Liver (tissue), 9 donors: ENCODE data around the gene TMEM86B. TPM values are rescaled to one million over a fixed set of nuclear protein-coding genes. Genes with fewer than 3 reads are reported as not detected.

Source experiments
- DNase-seq: peaks from one replicate; pipeline ENCODE4 v3.0.0-alpha.2; 2017; ENCODE audit warnings: low spot score
- H3K27ac ChIP-seq, 2 donors: one replicate each; pipeline ENCODE4 v1.7.0; 2013; ENCODE audit warnings: inconsistent platforms in 2 of 2, low read length in 2 of 2, control low read depth in 1 of 2, low read depth in 1 of 2, mild to moderate bottlenecking in 1 of 2
- H3K27me3 ChIP-seq, 4 donors: one replicate each; pipeline versions ENCODE4 v1.6.1 to v1.7.0; 2013; ENCODE audit warnings: low read length in 3 of 4, inconsistent platforms in 1 of 4, mild to moderate bottlenecking in 1 of 4, moderate library complexity in 1 of 4; ENCODE audit not compliant: control insufficient read depth in 4 of 4, insufficient read depth in 4 of 4
- H3K36me3 ChIP-seq, 4 donors: one replicate each; pipeline versions ENCODE4 v1.6.1 to v1.7.0; 2013; ENCODE audit warnings: low read length in 3 of 4, mild to moderate bottlenecking in 3 of 4, low read depth in 1 of 4, moderate library complexity in 1 of 4; ENCODE audit not compliant: control insufficient read depth in 4 of 4, insufficient read depth in 3 of 4
- H3K4me1 ChIP-seq, 4 donors: one replicate each; pipeline versions ENCODE4 v1.6.1 to v1.7.0; 2013; ENCODE audit warnings: low read length in 3 of 4, mild to moderate bottlenecking in 3 of 4, moderate library complexity in 1 of 4; ENCODE audit not compliant: control insufficient read depth in 4 of 4, insufficient read depth in 4 of 4
- H3K4me3 ChIP-seq, 3 donors: one replicate each; pipeline versions ENCODE4 v1.6.1 to v1.7.0; 2013; ENCODE audit warnings: low read length in 3 of 3, control low read depth in 1 of 3, low read depth in 1 of 3, mild to moderate bottlenecking in 1 of 3
- H3K9ac ChIP-seq, 2 donors: one replicate each; pipeline ENCODE4 v1.7.0; 2013; ENCODE audit warnings: low read length in 2 of 2, mild to moderate bottlenecking in 2 of 2, moderate library complexity in 2 of 2, control low read depth in 1 of 2, low read depth in 1 of 2
- H3K9me3 ChIP-seq, 4 donors: one replicate each; pipeline versions ENCODE4 v1.6.1 to v1.7.0; 2013; ENCODE audit warnings: low read length in 3 of 4; ENCODE audit not compliant: control insufficient read depth in 4 of 4
- EGR1 ChIP-seq, 2 donors: IDR thresholded peaks; 2 replicates each; pipeline ENCODE4 v1.6.1; 2016 to 2018; ENCODE audit warnings: antibody characterized with exemption in 2 of 2, low read depth in 2 of 2
- FOXA1 ChIP-seq: IDR thresholded peaks from 2 replicates; pipeline ENCODE4 v1.6.1; 2016; ENCODE audit warnings: antibody characterized with exemption
- FOXA2 ChIP-seq: IDR thresholded peaks from 2 replicates; pipeline ENCODE4 v1.6.1; 2016; ENCODE audit warnings: antibody characterized with exemption
- GABPA ChIP-seq, 2 donors: IDR thresholded peaks in 1 of 2; conservative IDR thresholded peaks in 1 of 2; 2 replicates each; pipeline ENCODE4 v1.6.1; 2016; ENCODE audit warnings: antibody characterized with exemption in 2 of 2, mild to moderate bottlenecking in 1 of 2, moderate library complexity in 1 of 2
- HNF4A ChIP-seq, 2 donors: conservative IDR thresholded peaks; 2 replicates each; pipeline ENCODE4 v1.6.1; 2016; ENCODE audit warnings: antibody characterized with exemption in 2 of 2, mild to moderate bottlenecking in 2 of 2
- HNF4G ChIP-seq: IDR thresholded peaks from 2 replicates; pipeline ENCODE4 v1.6.1; 2016; ENCODE audit warnings: antibody characterized with exemption
- NR2F2 ChIP-seq: IDR thresholded peaks from 2 replicates; pipeline ENCODE4 v1.6.1; 2016; ENCODE audit warnings: antibody characterized with exemption
- RAD21 ChIP-seq, 2 donors: IDR thresholded peaks; 2 replicates each; pipeline ENCODE4 v1.6.1; 2016; ENCODE audit warnings: antibody characterized with exemption in 2 of 2, mild to moderate bottlenecking in 2 of 2
- RXRA ChIP-seq, 2 donors: IDR thresholded peaks; 2 replicates each; pipeline ENCODE4 v1.6.1; 2017 to 2018; ENCODE audit warnings: antibody characterized with exemption in 2 of 2, mild to moderate bottlenecking in 1 of 2
- SP1 ChIP-seq: IDR thresholded peaks from 2 replicates; pipeline ENCODE4 v1.6.1; 2018; ENCODE audit warnings: antibody characterized with exemption, mild to moderate bottlenecking
- TAF1 ChIP-seq: conservative IDR thresholded peaks from 2 replicates; pipeline ENCODE4 v1.6.1; 2016; ENCODE audit warnings: antibody characterized with exemption, mild to moderate bottlenecking
- YY1 ChIP-seq: IDR thresholded peaks from 2 replicates; pipeline ENCODE4 v1.6.1; 2016; ENCODE audit warnings: antibody characterized with exemption, mild to moderate bottlenecking
- WGBS: extraction: QIAGEN DNeasy Blood & Tissue Kit; methylation state at CpG from one replicate; pipeline ENCODE4 v1.1.7; 2013; 5-methylcytosine and 5-hydroxymethylcytosine counted together
- polyA plus RNA-seq, 2 donors: library from polyadenylated mRNA; stranded (reverse) in 1 of 2; unstranded in 1 of 2; fragments of 200-250 nt in 1 of 2; fragments of >200 nt in 1 of 2; fragmentation: Nextera tagmentation in 1 of 2; extraction: Ambion mirVana in 1 of 2; gene quantifications; one replicate each; pipeline versions ENCODE4 v1.2.1 to v1.2.3, GENCODE V29; 2013 to 2015
- total RNA-seq, 2 donors: library from RNA; depleted of rRNA; stranded (reverse); fragments of >200 nt; gene quantifications; one replicate each; pipeline ENCODE4 v1.2.3, GENCODE V29; 2014
- TF ChIP-seq, protein P1 (sequence below): fragments of 150-350 bp; IDR thresholded peaks from 2 replicates; pipeline ENCODE4 v1.5.1; 2017; ENCODE audit warnings: improper control_type of control experiment, low read depth, low read length; ENCODE audit not compliant: missing input control
- TF ChIP-seq, protein P2 (sequence below): IDR thresholded peaks from 2 replicates; pipeline ENCODE4 v1.6.1; 2016; ENCODE audit warnings: antibody characterized with exemption
- TF ChIP-seq, protein P3 (sequence below): IDR thresholded peaks from 2 replicates; pipeline ENCODE4 v1.6.1; 2016; ENCODE audit warnings: antibody characterized with exemption
- TF ChIP-seq, protein P4 (sequence below): IDR thresholded peaks from 2 replicates; pipeline ENCODE4 v1.6.1; 2016; ENCODE audit warnings: antibody characterized with exemption
- TF ChIP-seq, protein P5 (sequence below): IDR thresholded peaks from 2 replicates; pipeline ENCODE4 v1.6.1; 2016; ENCODE audit warnings: antibody characterized with exemption, mild to moderate bottlenecking
- donor health status: healthy.
- donor health status: healthy.
- donor health status: healthy.
- donor health status: healthy.
- donor health status: healthy.

The TMEM86B gene
- total and polyA plus RNA-seq, 4 donors: 4.8 to 20.1 (median 16.6) TPM

DNA sequence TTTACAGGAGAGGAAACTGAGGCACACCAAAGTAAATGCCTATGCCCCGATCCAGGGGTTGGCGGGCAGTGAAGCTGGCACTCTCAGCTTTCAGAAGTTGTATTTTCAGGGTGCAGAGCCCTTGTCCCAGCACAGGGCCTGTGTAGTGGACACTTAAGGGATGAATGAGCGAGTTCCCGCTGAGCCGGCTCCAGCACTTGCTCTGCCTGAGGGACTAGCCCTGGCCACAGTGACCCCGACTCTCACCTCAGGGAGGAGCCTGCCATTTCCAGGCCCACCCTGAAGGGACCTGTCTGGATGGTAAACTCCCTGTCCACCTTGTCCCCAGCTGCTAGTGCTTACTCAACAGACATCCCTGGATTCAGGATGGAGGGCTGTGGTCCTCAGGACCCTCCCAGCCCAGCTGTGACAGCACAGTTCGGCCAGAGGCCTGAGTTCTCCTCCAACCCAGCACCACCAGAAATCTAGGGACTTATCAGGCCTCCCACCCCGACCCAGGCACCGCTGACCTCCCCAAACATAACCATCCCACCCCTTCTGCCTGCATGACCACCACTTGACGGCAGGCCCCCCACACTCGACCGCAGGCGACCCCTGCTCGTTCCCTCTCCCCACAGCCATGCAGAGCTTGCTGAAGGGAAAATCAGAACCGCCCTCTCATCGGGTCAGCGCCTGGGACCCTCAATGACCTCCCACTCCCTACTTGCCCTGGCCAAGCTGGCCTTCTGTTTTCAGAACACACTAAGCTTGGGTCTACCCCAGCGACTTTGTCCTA, 21.9 kb upstream of the TMEM86B start (continued):
- TF ChIP-seq, protein P1, sequence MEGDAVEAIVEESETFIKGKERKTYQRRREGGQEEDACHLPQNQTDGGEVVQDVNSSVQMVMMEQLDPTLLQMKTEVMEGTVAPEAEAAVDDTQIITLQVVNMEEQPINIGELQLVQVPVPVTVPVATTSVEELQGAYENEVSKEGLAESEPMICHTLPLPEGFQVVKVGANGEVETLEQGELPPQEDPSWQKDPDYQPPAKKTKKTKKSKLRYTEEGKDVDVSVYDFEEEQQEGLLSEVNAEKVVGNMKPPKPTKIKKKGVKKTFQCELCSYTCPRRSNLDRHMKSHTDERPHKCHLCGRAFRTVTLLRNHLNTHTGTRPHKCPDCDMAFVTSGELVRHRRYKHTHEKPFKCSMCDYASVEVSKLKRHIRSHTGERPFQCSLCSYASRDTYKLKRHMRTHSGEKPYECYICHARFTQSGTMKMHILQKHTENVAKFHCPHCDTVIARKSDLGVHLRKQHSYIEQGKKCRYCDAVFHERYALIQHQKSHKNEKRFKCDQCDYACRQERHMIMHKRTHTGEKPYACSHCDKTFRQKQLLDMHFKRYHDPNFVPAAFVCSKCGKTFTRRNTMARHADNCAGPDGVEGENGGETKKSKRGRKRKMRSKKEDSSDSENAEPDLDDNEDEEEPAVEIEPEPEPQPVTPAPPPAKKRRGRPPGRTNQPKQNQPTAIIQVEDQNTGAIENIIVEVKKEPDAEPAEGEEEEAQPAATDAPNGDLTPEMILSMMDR: no peak
- no peak for TF ChIP-seq NR2F2
- TF ChIP-seq GABPA (IDR thresholded peaks at IDR 0.05 in 1 of 2, conservative IDR thresholded peaks at IDR 0.05 in 1 of 2): no peak
- no peak for TF ChIP-seq RAD21 (IDR thresholded peaks at IDR 0.05)
- no peak for TF ChIP-seq YY1
- no peak for TF ChIP-seq EGR1 (IDR thresholded peaks at IDR 0.05; ENCODE audit: low read depth in 2 of 2)
- no peak for TF ChIP-seq FOXA2

DNA sequence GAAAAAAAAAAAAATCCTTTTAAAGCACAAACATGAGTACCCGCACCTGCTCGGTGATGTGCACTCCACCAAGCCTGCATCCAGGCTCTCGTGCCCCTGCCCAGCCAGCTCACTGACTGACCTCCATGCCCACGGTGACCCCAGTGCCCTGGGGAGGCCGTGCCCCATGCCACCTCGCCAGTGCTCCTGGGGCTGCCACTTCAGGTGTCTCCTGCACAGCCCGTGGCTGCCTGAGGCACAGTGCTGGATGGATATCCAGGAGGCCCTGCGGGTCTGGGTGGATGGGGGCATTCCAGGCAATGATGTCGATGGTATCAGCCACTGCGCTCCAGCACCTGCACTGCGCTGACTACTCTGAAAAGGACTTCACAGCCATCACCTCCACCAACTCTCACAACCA, 21.3 kb upstream of the TMEM86B start:
- Histone ChIP-seq H3K27ac (no peak overlapping the region), H3K27me3 (no peaks in the 10 kb centered on the region), H3K9me3 (no peaks in the 10 kb centered on the region), H3K36me3 (peaks cover 4 to 20% (median 9%) of the 10 kb centered on the region in 4 donors), H3K4me3 (no peak overlapping the region), H3K4me1 (peaks cover 0 to 26% (median 10%) of the 10 kb centered on the region in 4 donors), H3K9ac (no peak overlapping the region)
- 94% methylated on average over 11 of the region's 11 CpGs for WGBS
- TF ChIP-seq, protein P2, sequence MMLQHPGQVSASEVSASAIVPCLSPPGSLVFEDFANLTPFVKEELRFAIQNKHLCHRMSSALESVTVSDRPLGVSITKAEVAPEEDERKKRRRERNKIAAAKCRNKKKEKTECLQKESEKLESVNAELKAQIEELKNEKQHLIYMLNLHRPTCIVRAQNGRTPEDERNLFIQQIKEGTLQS: no peak
- TF ChIP-seq SP1: no peak
- TF ChIP-seq RXRA (IDR thresholded peaks at IDR 0.05): no peak
- TF ChIP-seq TAF1: no peak
- no peak for TF ChIP-seq HNF4G
- no peak for TF ChIP-seq FOXA1
- TF ChIP-seq, protein P3, sequence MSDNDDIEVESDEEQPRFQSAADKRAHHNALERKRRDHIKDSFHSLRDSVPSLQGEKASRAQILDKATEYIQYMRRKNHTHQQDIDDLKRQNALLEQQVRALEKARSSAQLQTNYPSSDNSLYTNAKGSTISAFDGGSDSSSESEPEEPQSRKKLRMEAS: no peak
- TF ChIP-seq FOXA2: no peak
- TF ChIP-seq, protein P4, sequence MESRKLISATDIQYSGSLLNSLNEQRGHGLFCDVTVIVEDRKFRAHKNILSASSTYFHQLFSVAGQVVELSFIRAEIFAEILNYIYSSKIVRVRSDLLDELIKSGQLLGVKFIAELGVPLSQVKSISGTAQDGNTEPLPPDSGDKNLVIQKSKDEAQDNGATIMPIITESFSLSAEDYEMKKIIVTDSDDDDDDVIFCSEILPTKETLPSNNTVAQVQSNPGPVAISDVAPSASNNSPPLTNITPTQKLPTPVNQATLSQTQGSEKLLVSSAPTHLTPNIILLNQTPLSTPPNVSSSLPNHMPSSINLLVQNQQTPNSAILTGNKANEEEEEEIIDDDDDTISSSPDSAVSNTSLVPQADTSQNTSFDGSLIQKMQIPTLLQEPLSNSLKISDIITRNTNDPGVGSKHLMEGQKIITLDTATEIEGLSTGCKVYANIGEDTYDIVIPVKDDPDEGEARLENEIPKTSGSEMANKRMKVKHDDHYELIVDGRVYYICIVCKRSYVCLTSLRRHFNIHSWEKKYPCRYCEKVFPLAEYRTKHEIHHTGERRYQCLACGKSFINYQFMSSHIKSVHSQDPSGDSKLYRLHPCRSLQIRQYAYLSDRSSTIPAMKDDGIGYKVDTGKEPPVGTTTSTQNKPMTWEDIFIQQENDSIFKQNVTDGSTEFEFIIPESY: no peak
- TF ChIP-seq EGR1 (IDR thresholded peaks at IDR 0.05; ENCODE audit: low read depth in 2 of 2): no peak
- TF ChIP-seq, protein P1: no peak
- TF ChIP-seq, protein P5, sequence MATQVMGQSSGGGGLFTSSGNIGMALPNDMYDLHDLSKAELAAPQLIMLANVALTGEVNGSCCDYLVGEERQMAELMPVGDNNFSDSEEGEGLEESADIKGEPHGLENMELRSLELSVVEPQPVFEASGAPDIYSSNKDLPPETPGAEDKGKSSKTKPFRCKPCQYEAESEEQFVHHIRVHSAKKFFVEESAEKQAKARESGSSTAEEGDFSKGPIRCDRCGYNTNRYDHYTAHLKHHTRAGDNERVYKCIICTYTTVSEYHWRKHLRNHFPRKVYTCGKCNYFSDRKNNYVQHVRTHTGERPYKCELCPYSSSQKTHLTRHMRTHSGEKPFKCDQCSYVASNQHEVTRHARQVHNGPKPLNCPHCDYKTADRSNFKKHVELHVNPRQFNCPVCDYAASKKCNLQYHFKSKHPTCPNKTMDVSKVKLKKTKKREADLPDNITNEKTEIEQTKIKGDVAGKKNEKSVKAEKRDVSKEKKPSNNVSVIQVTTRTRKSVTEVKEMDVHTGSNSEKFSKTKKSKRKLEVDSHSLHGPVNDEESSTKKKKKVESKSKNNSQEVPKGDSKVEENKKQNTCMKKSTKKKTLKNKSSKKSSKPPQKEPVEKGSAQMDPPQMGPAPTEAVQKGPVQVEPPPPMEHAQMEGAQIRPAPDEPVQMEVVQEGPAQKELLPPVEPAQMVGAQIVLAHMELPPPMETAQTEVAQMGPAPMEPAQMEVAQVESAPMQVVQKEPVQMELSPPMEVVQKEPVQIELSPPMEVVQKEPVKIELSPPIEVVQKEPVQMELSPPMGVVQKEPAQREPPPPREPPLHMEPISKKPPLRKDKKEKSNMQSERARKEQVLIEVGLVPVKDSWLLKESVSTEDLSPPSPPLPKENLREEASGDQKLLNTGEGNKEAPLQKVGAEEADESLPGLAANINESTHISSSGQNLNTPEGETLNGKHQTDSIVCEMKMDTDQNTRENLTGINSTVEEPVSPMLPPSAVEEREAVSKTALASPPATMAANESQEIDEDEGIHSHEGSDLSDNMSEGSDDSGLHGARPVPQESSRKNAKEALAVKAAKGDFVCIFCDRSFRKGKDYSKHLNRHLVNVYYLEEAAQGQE: no peak
- TF ChIP-seq RAD21 (IDR thresholded peaks at IDR 0.05): no peak
- no peak for TF ChIP-seq GABPA (IDR thresholded peaks at IDR 0.05 in 1 of 2, conservative IDR thresholded peaks at IDR 0.05 in 1 of 2)
- TF ChIP-seq HNF4A (conservative IDR thresholded peaks at IDR 0.05): no peak
- DNase-seq: no peak
